Spleen (tissue), 11 donors: ENCODE measurements around the gene CMSS1. TPM values are rescaled to one million over a fixed set of nuclear protein-coding genes. Genes with fewer than 3 reads are reported as not detected.

Experiments
- DNase-seq: peaks from one replicate; pipeline ENCODE4 v3.0.0-alpha.2; 2020
- H3K27ac ChIP-seq, 8 donors: fragments of 200-600 bp; sonication (generic) in 7 of 8; 1 replicate in 4 of 8; 2 replicates in 4 of 8; pipeline versions ENCODE4 v1.5.0 to v1.8.0; 2016 to 2021; ENCODE audit warnings: inconsistent platforms in 4 of 8, mild to moderate bottlenecking in 4 of 8, moderate library complexity in 1 of 8
- H3K27me3 ChIP-seq, 7 donors: fragments of 200-600 bp; sonication (generic) in 6 of 7; replicated peaks in 1 of 7; 1 replicate in 4 of 7; 2 replicates in 3 of 7; pipeline versions ENCODE4 v1.5.0 to v1.8.0; 2016 to 2021; ENCODE audit warnings: inconsistent platforms in 3 of 7, mild to moderate bottlenecking in 1 of 7
- H3K36me3 ChIP-seq, 6 donors: fragments of 200-600 bp; sonication (generic) in 5 of 6; 1 replicate in 4 of 6; 2 replicates in 2 of 6; pipeline versions ENCODE4 v1.5.0 to v1.8.0; 2016 to 2021; ENCODE audit warnings: inconsistent platforms in 2 of 6
- H3K4me1 ChIP-seq, 6 donors: fragments of 200-600 bp; sonication (generic) in 5 of 6; 1 replicate in 3 of 6; 2 replicates in 3 of 6; pipeline versions ENCODE4 v1.5.0 to v1.8.0; 2016 to 2021; ENCODE audit warnings: inconsistent platforms in 3 of 6
- H3K4me3 ChIP-seq, 8 donors: fragments of 200-600 bp; sonication (generic) in 7 of 8; 1 replicate in 4 of 8; 2 replicates in 4 of 8; pipeline versions ENCODE4 v1.5.0 to v1.8.0; 2016 to 2021; ENCODE audit warnings: inconsistent platforms in 4 of 8, mild to moderate bottlenecking in 4 of 8, moderate library complexity in 2 of 8
- H3K9me3 ChIP-seq, 8 donors: fragments of 200-600 bp; sonication (generic) in 7 of 8; 1 replicate in 4 of 8; 2 replicates in 4 of 8; pipeline versions ENCODE4 v1.5.0 to v1.8.0; 2016 to 2021; ENCODE audit warnings: inconsistent platforms in 4 of 8
- CTCF ChIP-seq, 11 experiments: fragments of 200-600 bp in 7 of 11; fragments of 450-650 bp in 4 of 11; sonication (generic) in 4 of 11; IDR thresholded peaks in 8 of 11; conservative IDR thresholded peaks in 3 of 11; 1 replicate in 7 of 11; 2 replicates in 4 of 11; pipeline versions ENCODE4 v1.4.0 to v1.8.0; 2016 to 2021; ENCODE audit warnings: antibody characterized with exemption in 11 of 11, inconsistent platforms in 4 of 11, mild to moderate bottlenecking in 1 of 11
- POLR2A ChIP-seq, 3 donors: fragments of 450-650 bp; IDR thresholded peaks; one replicate each; pipeline ENCODE4 v1.5.1; 2017; ENCODE audit warnings: antibody characterized with exemption in 3 of 3, mild to moderate bottlenecking in 1 of 3
- POLR2AphosphoS5 ChIP-seq, 3 donors: sonication (generic); formaldehyde crosslinking; IDR thresholded peaks; one replicate each; pipeline ENCODE4 v1.5.1; 2017; ENCODE audit warnings: antibody characterized with exemption in 3 of 3
- WGBS, 5 donors: extraction: QIAGEN DNeasy Blood & Tissue Kit in 3 of 5; methylation state at CpG; one replicate each; pipeline versions ENCODE4 v1.1.5 to v1.1.7; 2013 to 2018; 5-methylcytosine and 5-hydroxymethylcytosine counted together
- intact Hi-C: fragments of 100-400 bp; cut with DNase I; formaldehyde crosslinking; loops from one replicate; pipeline ENCODE4 v1.15.0; 2023; ENCODE audit warnings: low total_unique reads
- polyA plus RNA-seq, 3 donors: library from polyadenylated mRNA; stranded (reverse); fragments of 200-250 nt; gene quantifications; one replicate each; pipeline ENCODE4 v1.2.1, GENCODE V29; 2013
- total RNA-seq, 7 donors: library from RNA; depleted of rRNA in 3 of 7; stranded (reverse); fragments of >200 nt in 3 of 7; fragmentation: NEBNext Ultra II Directional in 4 of 7; extraction: Animal tissue kit (Norgen Biotek cat#: 25700) in 4 of 7; gene quantifications; one replicate each; pipeline versions ENCODE4 v1.1.0 to v1.2.1, GENCODE V29; 2016 to 2021
- donor health status: healthy with polysubstance abuse.
- donor health status: DM: no; HTN: no; CAD: no; lungs with moderate emphysema.
- donor health status: DM: no; HTN: no; CAD: no.
- donor health status: Bipolar disorder and iron deficiency.
- donor health status: healthy.
- donor health status: DM: no; HTN: no; CAD: no.
- donor health status: DM: yes; HTN: yes; CAD: no.

Gene CMSS1
- total and polyA plus RNA-seq, 10 donors = 6.9 to 30.1 (median 20.0) TPM

DNA sequence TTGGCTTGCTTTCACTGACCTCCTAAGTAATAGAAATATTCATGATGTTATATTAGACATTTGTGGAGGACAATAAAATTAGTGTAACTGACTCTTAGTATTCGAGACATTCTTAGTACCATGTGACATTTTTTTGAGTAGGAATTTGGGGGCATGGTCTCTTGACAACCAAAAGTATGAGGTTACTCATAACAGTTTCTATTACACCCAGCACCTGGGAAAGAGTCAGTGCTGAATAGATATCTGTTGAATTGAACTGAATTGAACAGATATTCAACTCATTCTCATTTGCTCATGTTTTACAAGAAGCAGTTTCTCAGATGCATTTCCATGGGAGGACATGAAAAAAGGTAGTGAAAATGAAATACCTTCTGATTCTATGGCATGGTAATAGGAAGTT, 84.4 kb downstream of the CMSS1 start:
- no peak overlapping the region for H3K4me3 ChIP-seq
- H3K27ac ChIP-seq = peak overlapping the region in 3 of 8 donors; percentile 40 to 61 (median 59)
- intact Hi-C loops = no loop called here
- no peaks in the 10 kb centered on the region for H3K27me3 ChIP-seq
- no peak for DNase-seq
- TF ChIP-seq POLR2A (IDR thresholded peaks at IDR 0.05) (no peak), POLR2AphosphoS5 (IDR thresholded peaks at IDR 0.05) (no peak), CTCF (IDR thresholded peaks at IDR 0.05 in 8 of 11, conservative IDR thresholded peaks at IDR 0.05 in 3 of 11) (no peak)
- H3K9me3 ChIP-seq = no peaks in the 10 kb centered on the region
- no peaks in the 10 kb centered on the region for H3K36me3 ChIP-seq
- 80 to 88% (median 83%) methylated on average over 1 of the region's 1 CpG for WGBS, 5 donors
- H3K4me1 ChIP-seq = peaks cover 0 to 24% (median 15%) of the 10 kb centered on the region in 6 donors

- intact Hi-C loops = no loop called here
- no peak overlapping the region for H3K4me3 ChIP-seq
- no peak for DNase-seq
- no peak overlapping the region for H3K27ac ChIP-seq
- H3K36me3 ChIP-seq = no peaks in the 10 kb centered on the region
- no peaks in the 10 kb centered on the region for H3K27me3 ChIP-seq
- TF ChIP-seq POLR2AphosphoS5 (IDR thresholded peaks at IDR 0.05) (no peak), CTCF (IDR thresholded peaks at IDR 0.05 in 8 of 11, conservative IDR thresholded peaks at IDR 0.05 in 3 of 11) (no peak), POLR2A (IDR thresholded peaks at IDR 0.05) (no peak)
- H3K9me3 ChIP-seq = no peaks in the 10 kb centered on the region
- peaks cover 0 to 24% (median 15%) of the 10 kb centered on the region in 6 donors for H3K4me1 ChIP-seq
Observed at GRCh38 chr3:99903869-99904268, 86.2 kb downstream of the CMSS1 start.

- DNase-seq = no peak
- Histone ChIP-seq H3K36me3 (no peaks in the 10 kb centered on the region), H3K27ac (no peak overlapping the region), H3K9me3 (no peaks in the 10 kb centered on the region), H3K27me3 (no peaks in the 10 kb centered on the region), H3K4me3 (no peak overlapping the region), H3K4me1 (no peaks in the 10 kb centered on the region)
- TF ChIP-seq POLR2AphosphoS5 (IDR thresholded peaks at IDR 0.05) (no peak), POLR2A (IDR thresholded peaks at IDR 0.05) (no peak), CTCF (IDR thresholded peaks at IDR 0.05 in 8 of 11, conservative IDR thresholded peaks at IDR 0.05 in 3 of 11) (no peak)
- WGBS, 5 donors = 77 to 91% (median 89%) methylated on average over 2 of the region's 2 CpGs
- intact Hi-C loops = no loop called here
Observed at GRCh38 chr3:99907959-99908544, 90.4 kb downstream of the CMSS1 start.

DNA sequence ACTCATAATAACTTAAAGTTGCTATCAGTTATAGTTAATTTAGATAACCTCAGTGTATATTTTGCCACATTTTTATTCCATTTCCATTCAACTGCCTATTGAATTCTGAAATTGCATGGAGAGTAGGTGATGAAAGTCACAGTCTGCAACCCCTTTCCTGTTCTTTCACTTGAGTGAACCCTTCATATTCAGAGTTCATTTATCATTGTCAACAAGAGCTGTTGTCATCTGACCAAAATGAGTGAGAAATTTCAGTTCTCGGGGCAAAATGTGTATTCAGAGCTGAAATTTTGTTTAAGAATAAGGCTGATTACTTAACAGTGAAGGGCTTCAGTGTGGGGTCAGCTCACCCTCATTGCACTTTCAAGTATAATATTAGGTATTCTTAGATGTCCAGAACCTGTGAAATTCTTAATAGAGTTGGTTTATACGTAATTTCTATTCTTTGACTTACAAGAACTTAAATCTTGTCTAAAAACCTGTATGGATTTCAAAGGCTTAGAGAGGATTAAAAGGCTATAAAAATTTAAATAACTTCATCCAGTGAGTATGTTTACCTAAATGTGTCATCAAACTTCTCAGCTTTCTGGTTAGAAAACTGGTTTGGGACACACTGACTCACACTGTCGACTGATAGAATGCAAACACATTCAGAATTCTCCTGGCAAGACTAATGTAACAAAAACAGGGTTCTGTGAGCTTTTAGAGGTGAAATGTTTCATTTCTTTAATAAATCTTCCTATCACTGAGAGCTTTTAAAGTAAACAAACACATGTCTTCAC, 92.2 kb downstream of the CMSS1 start:
- TF ChIP-seq CTCF (IDR thresholded peaks at IDR 0.05 in 8 of 11, conservative IDR thresholded peaks at IDR 0.05 in 3 of 11) = no peak
- no peak for TF ChIP-seq POLR2A (IDR thresholded peaks at IDR 0.05)
- TF ChIP-seq POLR2AphosphoS5 (IDR thresholded peaks at IDR 0.05) = no peak
- Histone ChIP-seq H3K9me3 (no peaks in the 10 kb centered on the region), H3K36me3 (no peaks in the 10 kb centered on the region), H3K4me1 (no peaks in the 10 kb centered on the region), H3K4me3 (no peak overlapping the region), H3K27me3 (no peaks in the 10 kb centered on the region), H3K27ac (no peak overlapping the region)
- no peak for DNase-seq
- intact Hi-C loops = no loop called here
- 80 to 92% (median 91%) methylated on average over 3 of the region's 3 CpGs for WGBS, 5 donors
